ENCODE results near the gene TSPAN18. TPM values are rescaled to one million over a fixed set of nuclear protein-coding genes. Genes with fewer than 3 reads are reported as not detected.

The TSPAN18 gene
- total RNA-seq, 1 experiment from 2014 or later, result not detected

GRCh38 chr11:44877571-44878497 lies 151.1 kb downstream of the TSPAN18 start:
- Histone ChIP-seq H3K9ac (ENCODE audit: low read length) (no peak overlapping the region), H3K36me3 (ENCODE audit: low read depth, low read length) (no peaks in the 10 kb centered on the region), H3K27ac (ENCODE audit: low read length) (no peak overlapping the region), H3K4me2 (ENCODE audit: low read length) (no peak overlapping the region), H4K20me1 (ENCODE audit: low read length) (no peaks in the 10 kb centered on the region), H3K9me3 (ENCODE audit: low read length) (no peaks in the 10 kb centered on the region), H3K27me3 (ENCODE audit: low read length) (peaks cover 19% of the 10 kb centered on the region), H3K9me2 (replicated peaks; ENCODE audit: low read length) (no peaks in the 10 kb centered on the region), H2AFZ (ENCODE audit: low read length) (no peak overlapping the region), H3K4me1 (ENCODE audit: insufficient read depth, low read length) (no peaks in the 10 kb centered on the region), H3K79me2 (ENCODE audit: low read length) (no peaks in the 10 kb centered on the region), H3F3A (ENCODE audit: low read length, unreplicated experiment) (no peaks in the 10 kb centered on the region), H3K4me3 (ENCODE audit: low read length) (no peak overlapping the region)
- CTCF ChIA-PET, result no interaction called here
- no peak for DNase-seq
- intact Hi-C loops (cut with micrococcal nuclease), result no loop called here
- TF ChIP-seq CTCF (conservative IDR thresholded peaks at IDR 0.05; ENCODE audit: low read depth, low read length), result no peak
- POLR2A ChIA-PET (ENCODE audit: unreplicated experiment), result no interaction called here
- no TSS peak for BruUV-seq (replicated peaks)
- no peak for ATAC-seq

GRCh38 chr11:44878711-44879110 lies 151.9 kb downstream of the TSPAN18 start:
- no TSS peak for BruUV-seq (replicated peaks)
- CTCF ChIA-PET, result no interaction called here
- Histone ChIP-seq H3K4me2 (ENCODE audit: low read length) (no peak overlapping the region), H3K79me2 (ENCODE audit: low read length) (no peaks in the 10 kb centered on the region), H4K20me1 (ENCODE audit: low read length) (no peaks in the 10 kb centered on the region), H3K27ac (ENCODE audit: low read length) (no peak overlapping the region), H3K27me3 (ENCODE audit: low read length) (peaks cover 27% of the 10 kb centered on the region), H2AFZ (ENCODE audit: low read length) (no peak overlapping the region), H3K4me3 (ENCODE audit: low read length) (no peak overlapping the region), H3K9me2 (replicated peaks; ENCODE audit: low read length) (no peaks in the 10 kb centered on the region), H3K9me3 (ENCODE audit: low read length) (no peaks in the 10 kb centered on the region), H3F3A (ENCODE audit: low read length, unreplicated experiment) (no peaks in the 10 kb centered on the region), H3K36me3 (ENCODE audit: low read depth, low read length) (no peaks in the 10 kb centered on the region), H3K9ac (ENCODE audit: low read length) (no peak overlapping the region), H3K4me1 (ENCODE audit: insufficient read depth, low read length) (no peaks in the 10 kb centered on the region)
- DNase-seq, result no peak
- intact Hi-C loops (cut with micrococcal nuclease), result no loop called here
- TF ChIP-seq EZH2 (IDR thresholded peaks at IDR 0.05; ENCODE audit: low read length, unreplicated experiment), result no peak
- POLR2A ChIA-PET (ENCODE audit: unreplicated experiment), result no interaction called here
- no peak for ATAC-seq

DNA sequence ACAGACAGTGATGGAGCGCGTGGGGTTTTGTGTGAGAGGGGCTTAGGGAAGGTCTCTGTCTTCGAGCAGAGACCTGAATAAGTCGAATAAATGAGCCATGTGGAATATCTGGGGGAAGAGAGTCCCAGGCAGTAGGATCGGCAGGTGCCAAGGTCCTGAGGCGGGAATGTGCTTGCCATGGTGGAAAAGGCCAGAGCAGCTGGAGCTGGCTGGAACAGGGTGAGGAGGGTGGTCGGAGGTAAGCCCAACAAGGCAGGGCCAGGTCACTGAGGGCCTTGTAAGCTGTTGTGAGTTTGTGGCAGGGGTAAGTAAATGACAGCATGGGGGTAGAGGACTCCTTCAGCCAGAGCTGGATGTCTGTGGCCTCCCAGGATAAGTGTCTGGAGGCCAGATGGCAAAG lies 152.7 kb downstream of the TSPAN18 start:
- BruUV-seq (replicated peaks), result no TSS peak
- POLR2A ChIA-PET (ENCODE audit: unreplicated experiment), result no interaction called here
- intact Hi-C loops (cut with micrococcal nuclease), result no loop called here
- no peak for DNase-seq
- H4K20me1 ChIP-seq (ENCODE audit: low read length), result no peaks in the 10 kb centered on the region
- TF ChIP-seq EZH2phosphoT487 (IDR thresholded peaks at IDR 0.05; ENCODE audit: borderline replicate concordance, low read length), result no peak
- TF ChIP-seq EZH2 (IDR thresholded peaks at IDR 0.05; ENCODE audit: low read length, unreplicated experiment), result no peak
- TF ChIP-seq CTCF (conservative IDR thresholded peaks at IDR 0.05; ENCODE audit: low read depth, low read length), result no peak
- H3K27me3 ChIP-seq (ENCODE audit: low read length), result peaks cover 27% of the 10 kb centered on the region
- no peak overlapping the region for H2AFZ ChIP-seq (ENCODE audit: low read length)
- H3K27ac ChIP-seq (ENCODE audit: low read length), result no peak overlapping the region
- no peaks in the 10 kb centered on the region for H3K79me2 ChIP-seq (ENCODE audit: low read length)
- H3K9ac ChIP-seq (ENCODE audit: low read length), result no peak overlapping the region
- no peaks in the 10 kb centered on the region for H3K4me1 ChIP-seq (ENCODE audit: insufficient read depth, low read length)
- H3K9me2 ChIP-seq (replicated peaks; ENCODE audit: low read length), result no peaks in the 10 kb centered on the region
- H3K4me3 ChIP-seq (ENCODE audit: low read length), result no peak overlapping the region
- no peak overlapping the region for H3K4me2 ChIP-seq (ENCODE audit: low read length)
- no peaks in the 10 kb centered on the region for H3K36me3 ChIP-seq (ENCODE audit: low read depth, low read length)
- CTCF ChIA-PET, result no interaction called here
- no peaks in the 10 kb centered on the region for H3K9me3 ChIP-seq (ENCODE audit: low read length)
- no peak for ATAC-seq
- no peaks in the 10 kb centered on the region for H3F3A ChIP-seq (ENCODE audit: low read length, unreplicated experiment)
